ENCODE data around the gene NEBL. TPM values are rescaled to one million over a fixed set of nuclear protein-coding genes. Genes with fewer than 3 reads are reported as not detected.

The NEBL gene
- total RNA-seq, 1 donor from 2014 or later: 805 TPM

GRCh38 chr10:20877554-20877953 is 19.6 kb downstream of the NEBL start:
- TF ChIP-seq CTCF (IDR thresholded peaks at IDR 0.05; ENCODE audit: borderline replicate concordance): no peak
- intact Hi-C loops (cut with micrococcal nuclease): no loop called here

GRCh38 chr10:20874261-20874660 is 22.9 kb downstream of the NEBL start:
- intact Hi-C loops (cut with micrococcal nuclease): no loop called here
- Histone ChIP-seq H3K27me3 (ENCODE audit: low read depth) (no peaks in the 10 kb centered on the region), H3K9me3 (replicated peaks) (no peaks in the 10 kb centered on the region), H3K27ac (replicated peaks) (peak overlapping the region; percentile 0), H3K4me3 (no peak overlapping the region), H3K4me1 (peaks cover 90% of the 10 kb centered on the region), H3K36me3 (peaks cover 30% of the 10 kb centered on the region)
- no peak for DNase-seq
- no peak for TF ChIP-seq CTCF (IDR thresholded peaks at IDR 0.05; ENCODE audit: borderline replicate concordance)

More at GRCh38 chr10:20877554-20877953, 19.6 kb downstream of the NEBL start:
- no peak for DNase-seq
- no peaks in the 10 kb centered on the region for H3K27me3 ChIP-seq (ENCODE audit: low read depth)
- no peaks in the 10 kb centered on the region for H3K9me3 ChIP-seq (replicated peaks)
- peaks cover 91% of the 10 kb centered on the region for H3K4me1 ChIP-seq
- peak overlapping the region; percentile 31 for H3K27ac ChIP-seq (replicated peaks)
- H3K36me3 ChIP-seq: peaks cover 38% of the 10 kb centered on the region
- H3K4me3 ChIP-seq: no peak overlapping the region

GRCh38 chr10:20871970-20872369 is 25.1 kb downstream of the NEBL start:
- intact Hi-C loops (cut with micrococcal nuclease): no loop called here
- peaks cover 81% of the 10 kb centered on the region for H3K4me1 ChIP-seq
- no peak overlapping the region for H3K4me3 ChIP-seq
- no peaks in the 10 kb centered on the region for H3K9me3 ChIP-seq (replicated peaks)
- no peak overlapping the region for H3K27ac ChIP-seq (replicated peaks)
- no peak for TF ChIP-seq CTCF (IDR thresholded peaks at IDR 0.05; ENCODE audit: borderline replicate concordance)
- H3K27me3 ChIP-seq (ENCODE audit: low read depth): no peaks in the 10 kb centered on the region
- DNase-seq: no peak
- H3K36me3 ChIP-seq: peaks cover 32% of the 10 kb centered on the region

- Histone ChIP-seq H3K4me1 (peaks cover 77% of the 10 kb centered on the region), H3K27me3 (ENCODE audit: low read depth) (no peaks in the 10 kb centered on the region), H3K4me3 (no peak overlapping the region), H3K9me3 (replicated peaks) (no peaks in the 10 kb centered on the region), H3K36me3 (peaks cover 44% of the 10 kb centered on the region), H3K27ac (replicated peaks) (no peak overlapping the region)
- DNase-seq: no peak
- TF ChIP-seq CTCF (IDR thresholded peaks at IDR 0.05; ENCODE audit: borderline replicate concordance): no peak
- intact Hi-C loops (cut with micrococcal nuclease): no loop called here
Measured at GRCh38 chr10:20870834-20871233, 26.3 kb downstream of the NEBL start.

GRCh38 chr10:20863008-20863407 is 34.1 kb downstream of the NEBL start:
- Histone ChIP-seq H3K4me3 (no peak overlapping the region), H3K9me3 (replicated peaks) (no peaks in the 10 kb centered on the region), H3K27ac (replicated peaks) (no peak overlapping the region), H3K27me3 (ENCODE audit: low read depth) (no peaks in the 10 kb centered on the region), H3K4me1 (peaks cover 23% of the 10 kb centered on the region), H3K36me3 (peaks cover 53% of the 10 kb centered on the region)
- intact Hi-C loops (cut with micrococcal nuclease): no loop called here
- no peak for TF ChIP-seq CTCF (IDR thresholded peaks at IDR 0.05; ENCODE audit: borderline replicate concordance)
- DNase-seq: no peak

All from left ventricle myocardium inferior (tissue), 1 donor.